ENCODE data around the gene ABI3BP.
A peak's percentile ranks its signal among the peaks of the same experiment; 100 is the strongest.

ABI3BP gene

GRCh38 chr3:100896994-100897393 lies 96.2 kb downstream of the ABI3BP start:
- TF ChIP-seq EZH2 (optimal IDR thresholded peaks at IDR 0.05; ENCODE audit: low read depth, low read length), result no peak
- no peak for TF ChIP-seq EZH2phosphoT487 (IDR thresholded peaks at IDR 0.05; ENCODE audit: low read length)
- TF ChIP-seq, protein P1, sequence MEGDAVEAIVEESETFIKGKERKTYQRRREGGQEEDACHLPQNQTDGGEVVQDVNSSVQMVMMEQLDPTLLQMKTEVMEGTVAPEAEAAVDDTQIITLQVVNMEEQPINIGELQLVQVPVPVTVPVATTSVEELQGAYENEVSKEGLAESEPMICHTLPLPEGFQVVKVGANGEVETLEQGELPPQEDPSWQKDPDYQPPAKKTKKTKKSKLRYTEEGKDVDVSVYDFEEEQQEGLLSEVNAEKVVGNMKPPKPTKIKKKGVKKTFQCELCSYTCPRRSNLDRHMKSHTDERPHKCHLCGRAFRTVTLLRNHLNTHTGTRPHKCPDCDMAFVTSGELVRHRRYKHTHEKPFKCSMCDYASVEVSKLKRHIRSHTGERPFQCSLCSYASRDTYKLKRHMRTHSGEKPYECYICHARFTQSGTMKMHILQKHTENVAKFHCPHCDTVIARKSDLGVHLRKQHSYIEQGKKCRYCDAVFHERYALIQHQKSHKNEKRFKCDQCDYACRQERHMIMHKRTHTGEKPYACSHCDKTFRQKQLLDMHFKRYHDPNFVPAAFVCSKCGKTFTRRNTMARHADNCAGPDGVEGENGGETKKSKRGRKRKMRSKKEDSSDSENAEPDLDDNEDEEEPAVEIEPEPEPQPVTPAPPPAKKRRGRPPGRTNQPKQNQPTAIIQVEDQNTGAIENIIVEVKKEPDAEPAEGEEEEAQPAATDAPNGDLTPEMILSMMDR (IDR thresholded peaks at IDR 0.05; ENCODE audit: low read length), result no peak
- H3K9me3 ChIP-seq (replicated peaks; ENCODE audit: insufficient read depth, low read length), result no peaks in the 10 kb centered on the region

GRCh38 chr3:100893590-100893989 lies 99.6 kb downstream of the ABI3BP start:
- Histone ChIP-seq H3K27me3 (replicated peaks; ENCODE audit: insufficient read depth, low read length) (peaks cover 4% of the 10 kb centered on the region; the same call in 1 of the 2 replicates), H4K20me1 (ENCODE audit: insufficient read depth, low read length) (no peaks in the 10 kb centered on the region), H3K79me2 (ENCODE audit: low read length) (no peaks in the 10 kb centered on the region), H3K4me2 (ENCODE audit: low read depth, low read length) (no peak overlapping the region), H3K9me3 (replicated peaks; ENCODE audit: insufficient read depth, low read length) (no peaks in the 10 kb centered on the region), H3K9ac (ENCODE audit: low read length) (no peak overlapping the region), H3F3A (ENCODE audit: insufficient read depth, low read length) (no peaks in the 10 kb centered on the region), H3K9me2 (replicated peaks; ENCODE audit: insufficient read depth, low read length) (no peaks in the 10 kb centered on the region), H3K27ac (ENCODE audit: low read length) (no peak overlapping the region), H3K4me1 (ENCODE audit: low read length) (no peaks in the 10 kb centered on the region), H3K4me3 (ENCODE audit: low read length) (no peak overlapping the region), H3K36me3 (replicated peaks; ENCODE audit: insufficient read depth, low read length) (no peaks in the 10 kb centered on the region), H2AFZ (ENCODE audit: low read length) (no peak overlapping the region)
- TF ChIP-seq, protein P1 (IDR thresholded peaks at IDR 0.05; ENCODE audit: low read length), result peak; percentile 25
- TF ChIP-seq EZH2phosphoT487 (IDR thresholded peaks at IDR 0.05; ENCODE audit: low read length), result no peak
- DNase-seq, result no peak

More at GRCh38 chr3:100896994-100897393, 96.2 kb downstream of the ABI3BP start:
- Histone ChIP-seq H3K36me3 (replicated peaks; ENCODE audit: insufficient read depth, low read length) (no peaks in the 10 kb centered on the region), H3K9me2 (replicated peaks; ENCODE audit: insufficient read depth, low read length) (no peaks in the 10 kb centered on the region), H3K79me2 (ENCODE audit: low read length) (no peaks in the 10 kb centered on the region), H4K20me1 (ENCODE audit: insufficient read depth, low read length) (no peaks in the 10 kb centered on the region), H2AFZ (ENCODE audit: low read length) (no peak overlapping the region), H3K27me3 (replicated peaks; ENCODE audit: insufficient read depth, low read length) (peaks cover 4% of the 10 kb centered on the region; the same call in 1 of the 2 replicates), H3K4me1 (ENCODE audit: low read length) (0 out of 2 replicates have a peak, but pooled peaks cover 6% of the 10 kb centered on the region), H3K27ac (ENCODE audit: low read length) (no peak overlapping the region), H3K9ac (ENCODE audit: low read length) (no peak overlapping the region), H3K4me2 (ENCODE audit: low read depth, low read length) (no peak overlapping the region), H3F3A (ENCODE audit: insufficient read depth, low read length) (no peaks in the 10 kb centered on the region), H3K4me3 (ENCODE audit: low read length) (no peak overlapping the region)
- no peak for DNase-seq

- no peak overlapping the region for H3K9ac ChIP-seq (ENCODE audit: low read length)
- no peaks in the 10 kb centered on the region for H3K4me1 ChIP-seq (ENCODE audit: low read length)
- H3K27ac ChIP-seq (ENCODE audit: low read length), result no peak overlapping the region
- no peak overlapping the region for H2AFZ ChIP-seq (ENCODE audit: low read length)
- TF ChIP-seq, protein P1 (IDR thresholded peaks at IDR 0.05; ENCODE audit: low read length), result no peak
- TF ChIP-seq EZH2phosphoT487 (IDR thresholded peaks at IDR 0.05; ENCODE audit: low read length) (no peak), EZH2 (optimal IDR thresholded peaks at IDR 0.05; ENCODE audit: low read depth, low read length) (no peak)
- no peak overlapping the region for H3K4me2 ChIP-seq (ENCODE audit: low read depth, low read length)
- H3F3A ChIP-seq (ENCODE audit: insufficient read depth, low read length), result no peaks in the 10 kb centered on the region
- no peaks in the 10 kb centered on the region for H3K9me3 ChIP-seq (replicated peaks; ENCODE audit: insufficient read depth, low read length)
- H3K36me3 ChIP-seq (replicated peaks; ENCODE audit: insufficient read depth, low read length), result no peaks in the 10 kb centered on the region
- H3K4me3 ChIP-seq (ENCODE audit: low read length), result no peak overlapping the region
- H3K27me3 ChIP-seq (replicated peaks; ENCODE audit: insufficient read depth, low read length), result peaks cover 3% of the 10 kb centered on the region; the same call in 1 of the 2 replicates
- no peaks in the 10 kb centered on the region for H3K79me2 ChIP-seq (ENCODE audit: low read length)
- no peaks in the 10 kb centered on the region for H4K20me1 ChIP-seq (ENCODE audit: insufficient read depth, low read length)
- no peaks in the 10 kb centered on the region for H3K9me2 ChIP-seq (replicated peaks; ENCODE audit: insufficient read depth, low read length)
- no peak for DNase-seq
Measured at GRCh38 chr3:100893108-100893507, 100.1 kb downstream of the ABI3BP start.

All from MM.1S (cell line).